K562 (cell line): Measurements from ENCODE around the gene SRCIN1. TPM values are rescaled to one million over a fixed set of nuclear protein-coding genes. Genes with fewer than 3 reads are reported as not detected.

ENCODE experiments used
- ATAC-seq: fragments of 200-7000 bp; cut with Tn5 transposase; 3 replicates; pipeline ENCODE4 v1.9.1; 2020; ENCODE audit warnings: moderate library complexity
- BruUV-seq: library from RNA; stranded (reverse); fragments of 400-500 nt; replicated peaks from 2 replicates; lab custom pipeline; 2021; lab: Mats Ljungman, UMichigan
- CTCF ChIA-PET: fragments of 300-600 bp; formaldehyde crosslinking; extraction: SDS; loops from one replicate; lab custom pipeline; 2021; ENCODE audit warnings: low intra/inter-chr PET ratio; lab: Yijun Ruan, JAX
- POLR2A ChIA-PET: fragments of 300-600, 350-650 bp; sonication (Branson Sonifier 250); formaldehyde crosslinking; extraction: SDS; loops from one replicate; lab custom pipeline; 2021; ENCODE audit warnings: antibody characterized with exemption, inconsistent platforms; lab: Yijun Ruan, JAX
- DNase-seq, 4 experiments: peaks; one replicate each; pipeline versions ENCODE4 v3.0.0 to v3.0.0-alpha.2; 2011 to 2018; ENCODE audit warnings: low spot score in 3 of 4, mixed read lengths in 3 of 4; ENCODE audit errors: extremely low read depth in 1 of 4
- FAIRE-seq: peaks from 2 replicates; lab custom pipeline; 2011; peaks lifted over from hg19 to GRCh38; lab: Jason Lieb, UNC
- H2AFZ ChIP-seq: 2 replicates; pipeline ENCODE4 v1.6.0; 2011; ENCODE audit warnings: low read depth, low read length, control low read depth, inconsistent platforms
- H3K27ac ChIP-seq: fragments of 200-600 bp; 3 replicates; pipeline ENCODE4 v1.8.0; 2011; ENCODE audit warnings: low read depth, mild to moderate bottlenecking, control low read depth, inconsistent platforms, low read length, moderate library complexity, mixed read lengths; ENCODE audit errors: extremely low read depth
- H3K27me3 ChIP-seq, 2 experiments: fragments of 300-600 bp in 1 of 2; 2 replicates in 1 of 2; 3 replicates in 1 of 2; pipeline versions ENCODE4 v1.6.0 to v1.8.0; 2011; ENCODE audit warnings: inconsistent platforms in 2 of 2, low read length in 2 of 2, mild to moderate bottlenecking in 1 of 2, mixed read lengths in 1 of 2, moderate library complexity in 1 of 2; ENCODE audit not compliant: control insufficient read depth in 2 of 2, insufficient read depth in 2 of 2
- H3K36me3 ChIP-seq: fragments of 300-600 bp; 3 replicates; pipeline ENCODE4 v1.8.0; 2011; ENCODE audit warnings: mild to moderate bottlenecking, low read length, inconsistent platforms; ENCODE audit not compliant: control insufficient read depth, insufficient read depth
- H3K4me1 ChIP-seq, 2 experiments: fragments of 200-600 bp in 1 of 2; replicated peaks in 1 of 2; 2 replicates in 1 of 2; 3 replicates in 1 of 2; pipeline versions ENCODE4 v1.5.1 to v1.8.0; 2011; ENCODE audit warnings: inconsistent platforms in 2 of 2, low read length in 2 of 2, mild to moderate bottlenecking in 1 of 2, mixed read lengths in 1 of 2, moderate library complexity in 1 of 2; ENCODE audit not compliant: control insufficient read depth in 2 of 2, insufficient read depth in 2 of 2
- H3K4me2 ChIP-seq: 2 replicates; pipeline ENCODE4 v1.6.1; 2011; ENCODE audit warnings: low read length, control low read depth, inconsistent platforms, mixed read lengths; ENCODE audit not compliant: insufficient read depth
- H3K4me3 ChIP-seq: fragments of 200-600 bp; sonication (generic), shearing (Covaris generic); 2 replicates; pipeline ENCODE4 v1.5.1; 2016; ENCODE audit warnings: control low read depth, inconsistent platforms
- H3K79me2 ChIP-seq: fragments of 200-600 bp; 3 replicates; pipeline ENCODE4 v1.8.0; 2011; ENCODE audit warnings: low read length, inconsistent platforms; ENCODE audit not compliant: control insufficient read depth, insufficient read depth
- H3K9ac ChIP-seq, 2 experiments: 2 replicates each; pipeline versions ENCODE4 v1.6.0 to v1.6.1; 2011; ENCODE audit warnings: low read depth in 2 of 2, low read length in 2 of 2, control low read depth in 1 of 2, inconsistent platforms in 1 of 2, mild to moderate bottlenecking in 1 of 2, mixed read lengths in 1 of 2; ENCODE audit not compliant: insufficient read depth in 1 of 2
- H3K9me1 ChIP-seq: one replicate; pipeline ENCODE4 v1.6.0; 2011; ENCODE audit warnings: inconsistent platforms, mild to moderate bottlenecking, low read length, moderate library complexity; ENCODE audit not compliant: control insufficient read depth, insufficient read depth
- H3K9me3 ChIP-seq: replicated peaks from 2 replicates; pipeline ENCODE4 v1.5.1; 2011; ENCODE audit warnings: low read depth, low read length, inconsistent platforms; ENCODE audit not compliant: control insufficient read depth, insufficient read depth
- H4K20me1 ChIP-seq: replicated peaks from 2 replicates; pipeline ENCODE4 v1.6.1; 2011; ENCODE audit warnings: low read length, inconsistent platforms, mixed read lengths; ENCODE audit not compliant: control insufficient read depth, insufficient read depth
- ATF6 ChIP-seq: sonication (generic); formaldehyde crosslinking; IDR thresholded peaks from 2 replicates; pipeline ENCODE4 v1.4.0; 2020; ENCODE audit warnings: mild to moderate bottlenecking, missing genetic modification reagents
- E2F3 ChIP-seq: fragments of 250-450 bp; sonication (Bioruptor Pico); IDR thresholded peaks from 2 replicates; pipeline ENCODE4 v1.4.0; 2020; ENCODE audit warnings: mild to moderate bottlenecking
- NUFIP1 ChIP-seq: fragments of 450-650 bp; IDR thresholded peaks from 2 replicates; pipeline ENCODE4 v1.6.1; 2018; ENCODE audit not compliant: partially characterized antibody
- SMAD4 ChIP-seq: fragments of 250-450 bp; sonication (Bioruptor Pico); conservative IDR thresholded peaks from 2 replicates; pipeline ENCODE4 v1.8.0; 2021; ENCODE audit warnings: inconsistent platforms, mild to moderate bottlenecking, moderate library complexity
- ZNF212 ChIP-seq: fragments of 450-650 bp; formaldehyde crosslinking; IDR thresholded peaks from 2 replicates; pipeline ENCODE4 v1.4.0; 2020; ENCODE audit warnings: mild to moderate bottlenecking
- ZNF354B ChIP-seq: fragments of 250-450 bp; sonication (Bioruptor Pico); IDR thresholded peaks from 2 replicates; pipeline ENCODE4 v1.4.0; 2020
- WGBS: fragments of 100-300 bp; shearing (Covaris generic); methylation state at CpG from one replicate; pipeline ENCODE4 v1.1.6; 2016; ENCODE audit warnings: low coverage, mixed read lengths; ENCODE audit not compliant: insufficient coverage; ENCODE audit errors: missing lambda C conversion rate; 5-methylcytosine and 5-hydroxymethylcytosine counted together
- in situ Hi-C: fragments of 300-500 bp; cut with MboI; formaldehyde crosslinking; loops from 4 replicates; pipeline ENCODE4 v1.15.0; 2018; ENCODE audit warnings: inconsistent platforms, mixed read lengths
- intact Hi-C: fragments of 100-400 bp; cut with micrococcal nuclease; formaldehyde crosslinking; loops from 2 replicates; pipeline ENCODE4 v1.14.2; 2022
- polyA plus RNA-seq, 8 experiments: library from polyadenylated mRNA; depleted of rRNA in 4 of 8; stranded (reverse) in 5 of 8; unstranded in 3 of 8; fragments of >200 nt; fragmentation: Nextera tagmentation in 2 of 8; fragmentation: Illumina TruSeq in 1 of 8; extraction: Ambion mirVana in 2 of 8; extraction: Trizol in 1 of 8; gene quantifications; 2 replicates each; pipeline versions ENCODE4 v1.2.1 to v1.2.3, GENCODE V29; 2011 to 2014; ENCODE audit warnings: inconsistent platforms in 1 of 8, missing spikeins in 1 of 8
- total RNA-seq, 7 experiments: library from RNA; depleted of rRNA in 6 of 7; stranded (reverse); fragments of >200 nt in 6 of 7; fragmentation: Illumina TruSeq in 2 of 7; extraction: Trizol in 2 of 7; gene quantifications; 2 replicates each; pipeline versions ENCODE4 v1.2.1 to v1.2.3, GENCODE V29; 2011 to 2021; ENCODE audit warnings: low replicate concordance in 1 of 7

SRCIN1 gene
- total and polyA plus RNA-seq, 9 of the 15 experiments (the other 6 are each of a cell fraction or from before 2014, with no cell fraction given) = 0.09 to 0.33 (median 0.13) TPM; not detected in 6

- Histone ChIP-seq H4K20me1 (peaks cover 13% of the 10 kb centered on the region), H3K9me3 (no peaks in the 10 kb centered on the region), H3K4me1 (peaks cover 10 to 20% of the 10 kb centered on the region in 2 experiments; a peak in 4 of 5 replicates), H3K4me3 (no peak overlapping the region), H3K4me2 (no peak overlapping the region), H3K27me3 (peaks cover 21 to 46% of the 10 kb centered on the region in 2 experiments; a peak in 4 of 5 replicates), H3K9me1 (no peaks in the 10 kb centered on the region), H3K27ac (no peak overlapping the region), H3K79me2 (no peaks in the 10 kb centered on the region), H3K36me3 (no peaks in the 10 kb centered on the region), H3K9ac (no peak overlapping the region), H2AFZ (no peak overlapping the region)
- ATAC-seq = no peak
- no peak for DNase-seq
- in situ Hi-C loops (no loop called here), intact Hi-C loops (no loop called here)
- WGBS = 0% methylated on average over 4 of the region's 7 CpGs
- no peak for FAIRE-seq
- ChIA-PET POLR2A (interaction anchor here (0.5 to 1.1 kb wide), 3 partner anchors 16 to 39 kb away, joined by 3 read pairs; no protein-coding TSS in a partner anchor), CTCF (no interaction called here)
- TF ChIP-seq SMAD4 (CRISPR knock-in tag) (no peak), ATF6 (CRISPR knock-in tag) (no peak), NUFIP1 (no peak), E2F3 (CRISPR knock-in tag) (no peak), ZNF212 (CRISPR knock-in tag) (no peak), ZNF354B (CRISPR knock-in tag) (no peak)
- no TSS peak for BruUV-seq
These were observed 19.0 kb downstream of the SRCIN1 start for GRCh38 chr17:38586788-38587187.
